HG03442 (cell line): ENCODE measurements around the gene C1GALT1C1L.
"Not testable (repeated sequence)": the region's sequence is repeated elsewhere in the genome, so short reads cannot be mapped to it uniquely, and the experiment has no call there.

Source experiments
- ATAC-seq: cut with Tn5 transposase; IDR thresholded peaks from one replicate; pipeline ENCODE4 v1.9.1; 2021; ENCODE audit warnings: mild to moderate bottlenecking, moderate library complexity; ENCODE audit not compliant: unreplicated experiment

C1GALT1C1L gene

GRCh38 chr2:43676322-43677050 lies at the start of gene C1GALT1C1L:
Gene C1GALT1C1L, minus strand, starts transcription at chr2:43676429. Its CDS starts 107 bp downstream, at chr2:43676322.
- no peak for ATAC-seq

- ATAC-seq: no peak
Observed at GRCh38 chr2:43725711-43726246, 49.5 kb upstream of the C1GALT1C1L start.

- ATAC-seq: no peak
Observed at GRCh38 chr2:43724728-43725526, 48.7 kb upstream of the C1GALT1C1L start.

- ATAC-seq: no peak
Observed at GRCh38 chr2:43718530-43719124, 42.4 kb upstream of the C1GALT1C1L start.

- no peak for ATAC-seq
Observed at GRCh38 chr2:43717322-43717721, 41.1 kb upstream of the C1GALT1C1L start.

GRCh38 chr2:43715300-43716098 lies 39.3 kb upstream of the C1GALT1C1L start:
- ATAC-seq: no peak

GRCh38 chr2:43714164-43714563 lies 37.9 kb upstream of the C1GALT1C1L start:
- no peak for ATAC-seq

GRCh38 chr2:43710866-43711265 lies 34.6 kb upstream of the C1GALT1C1L start:
- no peak for ATAC-seq

GRCh38 chr2:43708891-43709290 lies 32.7 kb upstream of the C1GALT1C1L start:
- no peak for ATAC-seq

GRCh38 chr2:43708178-43708577 lies 31.9 kb upstream of the C1GALT1C1L start:
- no peak for ATAC-seq

GRCh38 chr2:43707255-43708015 lies 31.2 kb upstream of the C1GALT1C1L start:
- no peak for ATAC-seq

GRCh38 chr2:43701111-43701510 lies 24.9 kb upstream of the C1GALT1C1L start:
- no peak for ATAC-seq

GRCh38 chr2:43699761-43700160 lies 23.5 kb upstream of the C1GALT1C1L start:
- ATAC-seq: no peak

- not testable (repeated sequence) for ATAC-seq
Observed at GRCh38 chr2:43698140-43698539, 21.9 kb upstream of the C1GALT1C1L start.

- no peak for ATAC-seq
Observed at GRCh38 chr2:43692428-43692994, 16.3 kb upstream of the C1GALT1C1L start.

- ATAC-seq: no peak
Observed at GRCh38 chr2:43689999-43690398, 13.8 kb upstream of the C1GALT1C1L start.

GRCh38 chr2:43685357-43685756 lies 9.1 kb upstream of the C1GALT1C1L start:
- ATAC-seq: no peak

- not testable (repeated sequence) for ATAC-seq
Observed at GRCh38 chr2:43677783-43678182, 1.6 kb upstream of the C1GALT1C1L start.

GRCh38 chr2:43675646-43676321 lies 445 bp downstream of the C1GALT1C1L start:
- ATAC-seq: no peak
